T-cell (primary cell): ENCODE results near the gene TPI1. TPM values are rescaled to one million over a fixed set of nuclear protein-coding genes. Genes with fewer than 3 reads are reported as not detected.
"Not testable (repeated sequence)": the region's sequence is repeated elsewhere in the genome, so short reads cannot be mapped to it uniquely, and the experiment has no call there.

Experiments
- ATAC-seq, 4 experiments: fragments of 200-7000 bp in 3 of 4; fragments of 150-1000 bp in 1 of 4; cut with Tn5 transposase; replicated peaks in 1 of 4; 1 replicate in 3 of 4; 2 replicates in 1 of 4; pipeline ENCODE4 v1.10.0; 2021; ENCODE audit warnings: moderate library complexity in 3 of 4, mild to moderate bottlenecking in 2 of 4, moderate number of reproducible peaks in 1 of 4
- CTCF ChIA-PET, 2 donors: fragments of 300-600 bp; sonication (Branson Sonifier 250); formaldehyde crosslinking; loops; one replicate each; lab custom pipeline; 2022; ENCODE audit warnings: antibody characterized with exemption in 2 of 2; lab: Charles Lee
- POLR2A ChIA-PET, 2 donors: fragments of 300-600 bp; sonication (Branson Sonifier 250); formaldehyde crosslinking; loops; one replicate each; lab custom pipeline; 2022; ENCODE audit warnings: antibody characterized with exemption in 2 of 2; lab: Charles Lee
- DNase-seq, 35 experiments: peaks; one replicate each; pipeline versions ENCODE4 v3.0.0 to v3.0.0-alpha.2; 2013 to 2023
- H3K27ac ChIP-seq: one replicate; pipeline ENCODE4 v1.5.1; 2013; ENCODE audit warnings: low read length
- H3K27me3 ChIP-seq, 2 experiments: replicated peaks in 1 of 2; 1 replicate in 1 of 2; 2 replicates in 1 of 2; pipeline versions ENCODE4 v1.6.1 to v1.7.0; 2013; ENCODE audit warnings: low read length in 1 of 2, mixed read lengths in 1 of 2; ENCODE audit not compliant: control insufficient read depth in 2 of 2, insufficient read depth in 2 of 2; ENCODE audit errors: extremely low read depth in 1 of 2
- H3K36me3 ChIP-seq, 2 donors: 1 replicate in 1 of 2; 2 replicates in 1 of 2; pipeline versions ENCODE4 v1.6.1 to v1.7.0; 2013; ENCODE audit warnings: low read length in 1 of 2; ENCODE audit not compliant: control insufficient read depth in 2 of 2, insufficient read depth in 1 of 2; ENCODE audit errors: extremely low read depth in 1 of 2
- H3K4me1 ChIP-seq, 2 experiments: 1 replicate in 1 of 2; 2 replicates in 1 of 2; pipeline versions ENCODE4 v1.6.1 to v1.7.0; 2013; ENCODE audit warnings: low read length in 2 of 2, mixed read lengths in 1 of 2; ENCODE audit not compliant: insufficient read depth in 2 of 2, control insufficient read depth in 1 of 2; ENCODE audit errors: extremely low read depth in 1 of 2
- H3K4me3 ChIP-seq, 2 donors: 1 replicate in 1 of 2; 2 replicates in 1 of 2; pipeline versions ENCODE4 v1.5.1 to v1.7.0; 2013; ENCODE audit warnings: mild to moderate bottlenecking in 2 of 2, low read length in 1 of 2, moderate library complexity in 1 of 2; ENCODE audit not compliant: control insufficient read depth in 1 of 2; ENCODE audit errors: extremely low read depth in 1 of 2
- H3K9me3 ChIP-seq: 2 replicates; pipeline ENCODE4 v1.7.0; 2013
- H3K27ac Mint-ChIP-seq, 2 donors: one replicate each; pipeline ENCODE4 v1.8.0; 2020 to 2021; ENCODE audit warnings: mild to moderate bottlenecking in 2 of 2, mixed read lengths in 2 of 2
- H3K27me3 Mint-ChIP-seq, 2 donors: one replicate each; pipeline ENCODE4 v1.8.0; 2021 to 2022; ENCODE audit warnings: mixed read lengths in 2 of 2
- H3K36me3 Mint-ChIP-seq: one replicate; pipeline ENCODE4 v1.8.0; 2021; ENCODE audit warnings: mixed read lengths
- H3K4me1 Mint-ChIP-seq, 3 donors: one replicate each; pipeline ENCODE4 v1.8.0; 2020 to 2022; ENCODE audit warnings: mixed read lengths in 3 of 3, mild to moderate bottlenecking in 1 of 3
- H3K4me3 Mint-ChIP-seq, 3 donors: one replicate each; pipeline ENCODE4 v1.8.0; 2020 to 2022; ENCODE audit warnings: mild to moderate bottlenecking in 3 of 3, mixed read lengths in 3 of 3, moderate library complexity in 3 of 3
- H3K9me3 Mint-ChIP-seq, 3 donors: one replicate each; pipeline ENCODE4 v1.8.0; 2020 to 2022; ENCODE audit warnings: mixed read lengths in 3 of 3
- WGBS: methylation state at CpG from one replicate; pipeline ENCODE4 v1.1.5; 2013; ENCODE audit warnings: missing lambda C conversion rate; ENCODE audit not compliant: insufficient coverage; 5-methylcytosine and 5-hydroxymethylcytosine counted together
- total RNA-seq, 35 experiments: library from RNA in 6 of 35; stranded (reverse) in 6 of 35; fragments of 120-200 nt in 1 of 35; gene quantifications; one replicate each; pipeline versions ENCODE4 v1.2.1 to v1.2.4 and lab custom pipeline; 2013 to 2026

Gene TPI1
- total RNA-seq, 5 donors from 2014 or later (not counting 1 experiment from before 2014, with no cell fraction given), result 132 to 208 (median 189) TPM

GRCh38 chr12:6861391-6861790 is 5.9 kb upstream of the TPI1 start:
- no peak overlapping the region for H3K27ac Mint-ChIP-seq
- no peak overlapping the region for H3K4me3 Mint-ChIP-seq
- no peaks in the 10 kb centered on the region for H3K27me3 Mint-ChIP-seq
- ChIA-PET CTCF (no interaction called here), POLR2A (interaction anchor here in 1 of 2 donors (0.5 kb wide), 1 partner anchor 319 kb away, joined by 5 read pairs; no protein-coding TSS in a partner anchor)
- H3K27me3 ChIP-seq, result no peaks in the 10 kb centered on the region
- ATAC-seq, result no peak
- no peak overlapping the region for H3K27ac ChIP-seq
- peaks cover under 1 to 3% (median 3%) of the 10 kb centered on the region in 3 donors for H3K4me1 Mint-ChIP-seq
- peaks cover 53% of the 10 kb centered on the region for H3K36me3 Mint-ChIP-seq
- no peaks in the 10 kb centered on the region for H3K9me3 Mint-ChIP-seq
- no peak for DNase-seq
- 97% methylated on average over 8 of the region's 9 CpGs for WGBS
- H3K4me3 ChIP-seq, result no peak overlapping the region
- no peaks in the 10 kb centered on the region for H3K9me3 ChIP-seq
- H3K4me1 ChIP-seq, result peaks cover 0 to 3% of the 10 kb centered on the region in 2 experiments
- H3K36me3 ChIP-seq, result peaks cover 30 to 87% of the 10 kb centered on the region in 2 donors

GRCh38 chr12:6863033-6863432 is 4.3 kb upstream of the TPI1 start:
- H3K27me3 Mint-ChIP-seq, result no peaks in the 10 kb centered on the region
- H3K36me3 ChIP-seq, result peaks cover 30 to 71% of the 10 kb centered on the region in 2 donors
- WGBS, result 98% methylated on average over 11 of the region's 11 CpGs
- H3K27ac Mint-ChIP-seq, result no peak overlapping the region
- H3K4me3 Mint-ChIP-seq, result no peak overlapping the region
- no peak overlapping the region for H3K4me3 ChIP-seq
- H3K9me3 ChIP-seq, result no peaks in the 10 kb centered on the region
- no peaks in the 10 kb centered on the region for H3K9me3 Mint-ChIP-seq
- peaks cover 0 to 12% of the 10 kb centered on the region in 2 experiments for H3K4me1 ChIP-seq
- H3K27ac ChIP-seq, result no peak overlapping the region
- ATAC-seq (no peak), DNase-seq (no peak)
- CTCF ChIA-PET, result no interaction called here
- H3K4me1 Mint-ChIP-seq, result peaks cover 6 to 9% (median 8%) of the 10 kb centered on the region in 3 donors
- POLR2A ChIA-PET, result interaction anchor here (0.5 to 0.6 kb wide), 2 partner anchors 50 to 159 kb away, joined by 3 to 7 read pairs; no protein-coding TSS in a partner anchor
- no peaks in the 10 kb centered on the region for H3K27me3 ChIP-seq
- peaks cover 40% of the 10 kb centered on the region for H3K36me3 Mint-ChIP-seq

- WGBS, result 96% methylated on average over 8 of the region's 16 CpGs
- Histone ChIP-seq H3K4me3 (no peak overlapping the region), H3K9me3 (no peaks in the 10 kb centered on the region), H3K27ac (no peak overlapping the region), H3K36me3 (peaks cover 27 to 64% of the 10 kb centered on the region in 2 donors), H3K4me1 (peaks cover 3 to 19% of the 10 kb centered on the region in 2 experiments), H3K27me3 (no peaks in the 10 kb centered on the region)
- peaks cover 40% of the 10 kb centered on the region for H3K36me3 Mint-ChIP-seq
- ATAC-seq (no peak), DNase-seq (no peak)
- H3K4me3 Mint-ChIP-seq, result no peak overlapping the region
- no peaks in the 10 kb centered on the region for H3K27me3 Mint-ChIP-seq
- no peak overlapping the region for H3K27ac Mint-ChIP-seq
- H3K9me3 Mint-ChIP-seq, result no peaks in the 10 kb centered on the region
- H3K4me1 Mint-ChIP-seq, result peaks cover 12 to 16% (median 15%) of the 10 kb centered on the region in 3 donors
- POLR2A ChIA-PET, result interaction anchor here in 1 of 2 donors (0.5 kb wide), 1 partner anchor 160 kb away, joined by 3 read pairs; no protein-coding TSS in a partner anchor
- CTCF ChIA-PET, result no interaction called here
Measured at GRCh38 chr12:6863586-6864321, 3.6 kb upstream of the TPI1 start.

GRCh38 chr12:6865307-6865706 is 2.0 kb upstream of the TPI1 start:
- Histone ChIP-seq H3K4me1 (peaks cover 6 to 34% of the 10 kb centered on the region in 2 experiments), H3K36me3 (peaks cover 23 to 60% of the 10 kb centered on the region in 2 donors)
- CTCF ChIA-PET, result interaction anchor here in 1 of 2 donors (0.9 to 1.3 kb wide), 2 partner anchors 13 to 42 kb away, joined by 3 to 5 read pairs; no protein-coding TSS in a partner anchor
- not testable (repeated sequence) for H3K27me3 Mint-ChIP-seq, DNase-seq, H3K4me3 ChIP-seq, H3K9me3 Mint-ChIP-seq, H3K27me3 ChIP-seq, ATAC-seq, H3K27ac ChIP-seq, H3K9me3 ChIP-seq
- Mint-ChIP-seq H3K27ac (peak overlapping the region; percentile 13 to 69), H3K4me1 (peaks cover 26 to 32% (median 30%) of the 10 kb centered on the region in 3 donors), H3K36me3 (peaks cover 43% of the 10 kb centered on the region), H3K4me3 (peak overlapping the region; percentile 18 to 49 (median 20))
- 100% methylated on average over 1 of the region's 5 CpGs for WGBS
- POLR2A ChIA-PET, result interaction anchor here in 1 of 2 donors (0.5 kb wide), 1 partner anchor 75 kb away, joined by 3 read pairs; no protein-coding TSS in a partner anchor

- no peaks in the 10 kb centered on the region for H3K27me3 ChIP-seq
- WGBS, result 83% methylated on average over 1 of the region's 19 CpGs
- Mint-ChIP-seq H3K4me1 (peaks cover 37 to 42% (median 40%) of the 10 kb centered on the region in 3 donors), H3K9me3 (no peaks in the 10 kb centered on the region), H3K4me3 (peak overlapping the region; percentile 86 to 92 (median 87)), H3K27me3 (no peaks in the 10 kb centered on the region), H3K27ac (peak overlapping the region; percentile 91), H3K36me3 (peaks cover 38% of the 10 kb centered on the region)
- POLR2A ChIA-PET, result interaction anchor here (0.7 to 1.4 kb wide), 2 partner anchors 14 to 151 kb away, joined by 5 to 6 read pairs; partner anchors contain the start of gene USP5 (in 1 of the 2)
- H3K36me3 ChIP-seq, result peaks cover 17 to 59% of the 10 kb centered on the region in 2 donors
- H3K4me3 ChIP-seq, result peak overlapping the region in 1 of 2 donors; percentile 65
- DNase-seq (no peak), ATAC-seq (no peak)
- CTCF ChIA-PET, result interaction anchor here (0.6 to 1.5 kb wide), 9 partner anchors 8 to 241 kb away, joined by 3 to 8 read pairs (median 5); partner anchors contain the start of genes CDCA3 (in 1 of the 2), USP5 (in 1 of the 2) and ZNF384 (in 1 of the 2)
- peak overlapping the region; percentile 86 for H3K27ac ChIP-seq
- no peaks in the 10 kb centered on the region for H3K9me3 ChIP-seq
- peaks cover 10 to 43% of the 10 kb centered on the region in 2 experiments for H3K4me1 ChIP-seq
Measured at GRCh38 chr12:6866163-6866919, 990 bp upstream of the TPI1 start.
